Testis (tissue), 3 donors: Measurements from ENCODE around the gene TMEM244. TPM values are rescaled to one million over a fixed set of nuclear protein-coding genes. Genes with fewer than 3 reads are reported as not detected.
"Not testable (repeated sequence)": the region's sequence is repeated elsewhere in the genome, so short reads cannot be mapped to it uniquely, and the experiment has no call there.

Source experiments
- DNase-seq: peaks from one replicate; pipeline ENCODE4 v3.0.0-alpha.2; 2019
- H3K27ac ChIP-seq, 2 donors: fragments of 200-600 bp; sonication (generic); one replicate each; pipeline ENCODE4 v1.5.1; 2019
- H3K27me3 ChIP-seq: fragments of 200-600 bp; sonication (generic); one replicate; pipeline ENCODE4 v1.5.1; 2019
- H3K36me3 ChIP-seq: fragments of 200-600 bp; sonication (generic); one replicate; pipeline ENCODE4 v1.5.1; 2017; ENCODE audit warnings: low read depth; ENCODE audit errors: missing control alignments
- H3K4me1 ChIP-seq: fragments of 200-600 bp; sonication (generic); one replicate; pipeline ENCODE4 v1.5.1; 2019
- H3K4me3 ChIP-seq, 2 donors: fragments of 200-600 bp; sonication (generic); one replicate each; pipeline ENCODE4 v1.5.1; 2017 to 2019
- H3K9me3 ChIP-seq: fragments of 200-600 bp; sonication (generic); one replicate; pipeline ENCODE4 v1.5.1; 2017
- POLR2A ChIP-seq: fragments of 450-650 bp; IDR thresholded peaks from one replicate; pipeline ENCODE4 v1.6.1; 2017; ENCODE audit warnings: antibody characterized with exemption, mild to moderate bottlenecking, moderate library complexity
- WGBS, 2 donors: methylation state at CpG; one replicate each; pipeline ENCODE4 v1.1.5; 2018; 5-methylcytosine and 5-hydroxymethylcytosine counted together
- intact Hi-C: fragments of 100-400 bp; cut with DNase I; formaldehyde crosslinking; loops from one replicate; pipeline ENCODE4 v1.15.1; 2023; ENCODE audit warnings: low total_unique reads
- polyA plus RNA-seq: library from polyadenylated mRNA; stranded (reverse); fragments of 350-450 nt; fragmentation: Illumina TruSeq; extraction: RNeasy Lipid Tissue Mini Kit (QIAGEN cat#74804); gene quantifications from one replicate; pipeline ENCODE4 v1.2.3, GENCODE V29; 2014; ENCODE audit warnings: low read depth, low replicate concordance; ENCODE audit not compliant: insufficient read depth
- total RNA-seq, 2 donors: library from RNA; depleted of rRNA; stranded (reverse); fragments of >200 nt; gene quantifications; one replicate each; pipeline ENCODE4 v1.2.3, GENCODE V29; 2016
- TF ChIP-seq, protein P1 (sequence below), 3 experiments: fragments of 450-650 bp in 2 of 3; fragments of 200-600 bp in 1 of 3; sonication (generic) in 1 of 3; IDR thresholded peaks; one replicate each; pipeline ENCODE4 v1.5.1; 2016 to 2019; ENCODE audit warnings: antibody characterized with exemption in 3 of 3, mild to moderate bottlenecking in 2 of 3, moderate library complexity in 1 of 3

The TMEM244 gene
- total and polyA plus RNA-seq, 3 donors from 2014 or later: not detected

DNA sequence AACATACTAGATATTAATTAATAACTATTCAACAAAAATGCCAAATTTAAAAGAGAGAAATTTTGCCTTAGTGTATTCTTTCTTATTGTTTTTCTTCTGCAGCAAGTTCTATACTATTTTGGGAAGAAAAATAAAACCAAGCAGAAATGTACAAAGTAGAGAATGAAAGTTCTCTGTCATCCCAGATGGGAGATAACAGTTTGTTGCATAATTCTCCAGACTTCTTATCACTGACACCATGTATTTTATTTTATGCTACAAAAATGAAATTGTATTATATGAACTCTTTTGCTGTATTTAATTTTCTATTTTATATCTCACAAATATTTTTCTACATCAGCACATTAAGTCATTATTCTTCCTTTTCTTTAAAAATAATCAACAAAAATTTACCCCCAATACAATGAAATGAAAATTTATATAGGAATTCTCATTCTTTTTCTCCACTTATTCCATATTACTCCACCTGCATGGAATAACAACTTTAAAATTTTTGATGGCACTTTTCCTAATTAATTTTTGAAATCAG, 18.2 kb downstream of the TMEM244 start:
- DNase-seq: no peak
- H3K4me1 ChIP-seq: no peaks in the 10 kb centered on the region
- TF ChIP-seq, protein P1, sequence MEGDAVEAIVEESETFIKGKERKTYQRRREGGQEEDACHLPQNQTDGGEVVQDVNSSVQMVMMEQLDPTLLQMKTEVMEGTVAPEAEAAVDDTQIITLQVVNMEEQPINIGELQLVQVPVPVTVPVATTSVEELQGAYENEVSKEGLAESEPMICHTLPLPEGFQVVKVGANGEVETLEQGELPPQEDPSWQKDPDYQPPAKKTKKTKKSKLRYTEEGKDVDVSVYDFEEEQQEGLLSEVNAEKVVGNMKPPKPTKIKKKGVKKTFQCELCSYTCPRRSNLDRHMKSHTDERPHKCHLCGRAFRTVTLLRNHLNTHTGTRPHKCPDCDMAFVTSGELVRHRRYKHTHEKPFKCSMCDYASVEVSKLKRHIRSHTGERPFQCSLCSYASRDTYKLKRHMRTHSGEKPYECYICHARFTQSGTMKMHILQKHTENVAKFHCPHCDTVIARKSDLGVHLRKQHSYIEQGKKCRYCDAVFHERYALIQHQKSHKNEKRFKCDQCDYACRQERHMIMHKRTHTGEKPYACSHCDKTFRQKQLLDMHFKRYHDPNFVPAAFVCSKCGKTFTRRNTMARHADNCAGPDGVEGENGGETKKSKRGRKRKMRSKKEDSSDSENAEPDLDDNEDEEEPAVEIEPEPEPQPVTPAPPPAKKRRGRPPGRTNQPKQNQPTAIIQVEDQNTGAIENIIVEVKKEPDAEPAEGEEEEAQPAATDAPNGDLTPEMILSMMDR (IDR thresholded peaks at IDR 0.05): no peak
- no peak for TF ChIP-seq POLR2A
- no peaks in the 10 kb centered on the region for H3K9me3 ChIP-seq
- intact Hi-C loops: no loop called here
- H3K4me3 ChIP-seq: no peak overlapping the region
- no peaks in the 10 kb centered on the region for H3K36me3 ChIP-seq
- no peaks in the 10 kb centered on the region for H3K27me3 ChIP-seq
- H3K27ac ChIP-seq: no peak overlapping the region

DNA sequence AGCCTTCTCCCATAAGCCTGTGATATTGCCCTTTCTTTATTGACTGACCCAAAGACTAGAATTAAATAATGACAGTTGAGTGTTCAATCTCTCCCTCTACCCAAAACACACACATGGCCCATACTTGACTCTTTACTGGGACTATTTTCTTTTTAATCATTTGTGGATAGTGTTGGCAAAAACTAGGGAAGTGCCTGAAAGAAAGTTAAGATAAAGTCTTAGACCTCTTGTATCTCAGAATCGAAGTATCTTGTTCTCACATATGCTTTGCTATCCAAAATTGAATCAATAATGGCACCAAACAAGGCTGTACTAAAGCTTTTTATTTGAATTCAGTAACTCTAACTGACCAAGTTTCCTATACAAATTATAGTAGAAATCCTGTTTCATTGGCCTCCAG, 19.0 kb downstream of the TMEM244 start:
- no peak for TF ChIP-seq POLR2A
- TF ChIP-seq, protein P1 (IDR thresholded peaks at IDR 0.05): no peak
- Histone ChIP-seq H3K9me3 (no peaks in the 10 kb centered on the region), H3K4me3 (no peak overlapping the region), H3K27me3 (no peaks in the 10 kb centered on the region), H3K27ac (no peak overlapping the region), H3K4me1 (no peaks in the 10 kb centered on the region), H3K36me3 (no peaks in the 10 kb centered on the region)
- intact Hi-C loops: no loop called here
- no peak for DNase-seq
- WGBS, 2 donors: 64 to 80% methylated on average over 1 of the region's 1 CpG

DNA sequence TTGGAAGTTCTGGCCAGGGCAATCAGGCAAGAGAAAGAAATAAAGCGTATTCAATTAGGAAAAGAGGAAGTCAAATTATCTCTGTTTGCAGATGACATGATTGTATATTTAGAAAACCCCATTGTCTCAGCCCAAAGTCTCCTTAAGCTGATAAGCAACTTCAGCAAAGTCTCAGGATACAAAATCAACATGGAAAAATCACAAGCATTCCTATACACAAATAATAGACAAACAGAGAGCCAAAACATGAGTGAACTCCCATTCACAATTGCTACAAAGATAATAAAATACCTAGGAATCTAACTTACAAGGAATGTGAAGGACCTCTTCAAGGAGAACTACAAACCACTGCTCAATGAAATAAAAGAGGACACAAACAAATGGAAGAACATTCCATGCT, 21.6 kb downstream of the TMEM244 start:
- H3K4me1 ChIP-seq, H3K27me3 ChIP-seq, H3K27ac ChIP-seq, H3K36me3 ChIP-seq, H3K9me3 ChIP-seq, DNase-seq, intact Hi-C loops, H3K4me3 ChIP-seq: not testable (repeated sequence)
- 69 to 83% methylated on average over 1 of the region's 1 CpG for WGBS, 2 donors

DNA sequence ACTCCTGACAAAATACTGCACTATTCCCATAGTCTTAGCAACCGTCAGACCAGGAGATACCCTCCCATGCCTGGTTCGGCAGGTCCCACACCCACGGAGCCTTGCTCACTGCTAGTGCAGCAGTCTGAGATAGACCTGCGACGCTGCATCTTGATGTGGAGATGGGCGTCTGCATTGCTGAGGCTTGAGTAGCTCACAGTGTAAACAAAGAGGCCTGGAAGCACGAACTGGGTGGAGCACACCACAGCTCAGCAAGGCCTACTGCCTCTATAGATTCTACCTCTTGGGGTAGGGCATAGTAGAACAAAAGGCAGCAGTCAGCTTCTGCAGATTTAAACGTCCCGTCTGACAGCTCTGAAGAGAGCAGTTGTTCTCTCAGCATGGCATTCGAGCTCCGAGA, 25.4 kb downstream of the TMEM244 start:
- 82 to 100% methylated on average over 2 to 11 of the region's 11 CpGs for WGBS, 2 donors
- intact Hi-C loops: no loop called here

DNA sequence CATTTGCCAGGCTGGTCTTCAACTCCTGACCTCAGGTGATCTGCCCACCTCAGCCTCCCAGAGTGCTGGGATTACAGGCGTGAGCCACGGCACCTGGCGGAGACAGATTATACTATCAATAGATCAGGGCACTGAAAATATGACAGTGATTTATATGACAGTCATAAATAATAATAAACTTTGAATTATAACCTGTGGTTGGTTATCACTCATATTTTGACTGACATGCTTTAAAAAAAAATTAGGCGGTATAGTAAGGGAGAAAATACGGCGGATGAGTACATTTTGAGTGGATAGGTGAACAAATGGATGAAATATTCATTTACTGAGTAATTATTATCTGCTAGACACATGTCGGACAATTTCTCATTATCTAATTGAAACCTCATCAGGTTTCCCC, 28.8 kb downstream of the TMEM244 start:
- H3K9me3 ChIP-seq: no peaks in the 10 kb centered on the region
- WGBS, 2 donors: 76 to 85% methylated on average over 7 of the region's 7 CpGs
- TF ChIP-seq, protein P1 (IDR thresholded peaks at IDR 0.05): no peak
- TF ChIP-seq POLR2A: no peak
- no peak overlapping the region for H3K4me3 ChIP-seq
- H3K27me3 ChIP-seq: no peaks in the 10 kb centered on the region
- no peak for DNase-seq
- intact Hi-C loops: no loop called here
- no peaks in the 10 kb centered on the region for H3K4me1 ChIP-seq
- no peaks in the 10 kb centered on the region for H3K36me3 ChIP-seq
- H3K27ac ChIP-seq: no peak overlapping the region

More for the DNA sequence above, 25.4 kb downstream of the TMEM244 start:
- Histone ChIP-seq H3K27me3 (no peaks in the 10 kb centered on the region), H3K4me3 (no peak overlapping the region), H3K27ac (no peak overlapping the region), H3K9me3 (no peaks in the 10 kb centered on the region), H3K4me1 (no peaks in the 10 kb centered on the region), H3K36me3 (no peaks in the 10 kb centered on the region)
- no peak for DNase-seq
- no peak for TF ChIP-seq POLR2A
- TF ChIP-seq, protein P1 (IDR thresholded peaks at IDR 0.05): no peak
